Measurements from ENCODE around the gene FAM98B.

Gene FAM98B

DNA sequence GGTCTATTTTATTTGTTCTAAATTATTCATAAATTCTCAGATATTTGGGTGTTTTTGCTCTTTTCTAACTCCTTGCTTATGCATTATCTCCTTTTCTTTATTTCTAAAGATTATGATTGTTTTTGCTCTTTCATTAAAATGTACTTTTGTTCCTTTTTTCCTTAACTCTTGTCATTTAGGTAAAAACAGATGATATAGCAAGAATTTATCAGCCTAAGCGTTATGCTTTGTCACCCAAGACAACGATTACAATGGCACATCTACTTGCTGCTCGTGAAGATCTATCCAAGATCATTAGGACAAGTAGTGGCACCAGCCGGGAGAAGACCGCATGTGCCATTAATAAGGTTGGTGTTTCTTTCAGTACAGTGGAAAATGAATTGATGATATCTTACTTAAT, 27.2 kb downstream of the FAM98B start:
- Histone ChIP-seq H3K27me3 (ENCODE audit: control insufficient read depth in 1 of 2, insufficient read depth in 1 of 2, low read length in 2 of 2) (no peaks in the 10 kb centered on the region), H2AK5ac (ENCODE audit: low read length, severe bottlenecking) (no peak overlapping the region), H3K9me3 (ENCODE audit: control insufficient read depth, low read length) (no peaks in the 10 kb centered on the region), H2AFZ (ENCODE audit: low read depth, low read length) (no peak overlapping the region), H3K79me1 (replicated peaks; ENCODE audit: low read length, poor library complexity, severe bottlenecking) (peaks cover 4% of the 10 kb centered on the region), H2BK15ac (ENCODE audit: low read depth, poor library complexity, severe bottlenecking) (no peak overlapping the region), H3K36me3 (ENCODE audit: control insufficient read depth in 1 of 2, insufficient read depth in 2 of 2, low read depth in 1 of 2, low read length in 2 of 2) (peaks cover 3 to 33% of the 10 kb centered on the region in 2 experiments), H3K4me2 (ENCODE audit: low read length, poor library complexity, severe bottlenecking) (no peak overlapping the region), H4K91ac (ENCODE audit: low read length) (no peak overlapping the region), H3K23ac (ENCODE audit: low read length in 2 of 2) (no peak overlapping the region), H3K9ac (ENCODE audit: low read length) (no peak overlapping the region), H3K4me1 (ENCODE audit: control insufficient read depth, insufficient read depth, low read depth, low read length) (peaks cover 2% of the 10 kb centered on the region), H3K18ac (ENCODE audit: low read depth in 1 of 2, low read length in 2 of 2) (no peak overlapping the region), H4K8ac (ENCODE audit: low read length) (no peak overlapping the region), H3K4me3 (ENCODE audit: insufficient read depth in 1 of 2, low read depth in 1 of 2, low read length in 2 of 2) (no peak overlapping the region), H3K4ac (ENCODE audit: low read depth in 1 of 2, low read length in 2 of 2) (no peak overlapping the region), H2BK12ac (ENCODE audit: low read length in 2 of 2) (no peak overlapping the region), H3K14ac (ENCODE audit: low read length in 2 of 2) (no peak overlapping the region), H2BK5ac (ENCODE audit: low read depth, low read length, poor library complexity, severe bottlenecking) (no peak overlapping the region), H2BK120ac (ENCODE audit: low read depth, low read length) (no peak overlapping the region), H3K27ac (ENCODE audit: low read length, poor library complexity, severe bottlenecking) (no peak overlapping the region)
- 97% methylated on average over 5 of the region's 5 CpGs for WGBS
- DNase-seq: no peak

DNA sequence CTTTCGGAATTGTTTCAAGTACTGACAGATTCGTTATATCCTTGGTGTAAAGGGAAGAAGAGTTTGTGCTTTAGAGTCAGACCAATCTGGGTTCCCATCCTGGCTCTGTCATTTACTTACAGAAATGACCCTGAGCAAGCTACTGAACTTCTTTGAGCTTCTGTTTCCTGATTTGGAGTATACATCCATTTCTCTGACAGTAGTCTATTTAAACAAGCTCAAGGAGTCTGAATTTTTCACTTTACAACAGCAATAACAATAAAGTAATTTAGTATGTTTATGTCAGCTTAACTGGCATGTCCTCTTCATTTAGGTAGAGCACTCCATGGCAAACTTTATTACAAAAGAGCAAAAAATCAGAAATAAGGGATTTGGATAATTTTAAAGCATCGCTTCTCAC, 27.8 kb downstream of the FAM98B start:
- H3K4me3 ChIP-seq (ENCODE audit: insufficient read depth in 1 of 2, low read depth in 1 of 2, low read length in 2 of 2): no peak overlapping the region
- no peak overlapping the region for H4K91ac ChIP-seq (ENCODE audit: low read length)
- H3K9ac ChIP-seq (ENCODE audit: low read length): no peak overlapping the region
- no peak overlapping the region for H2AFZ ChIP-seq (ENCODE audit: low read depth, low read length)
- DNase-seq: no peak
- H4K8ac ChIP-seq (ENCODE audit: low read length): no peak overlapping the region
- H3K36me3 ChIP-seq (ENCODE audit: control insufficient read depth in 1 of 2, insufficient read depth in 2 of 2, low read depth in 1 of 2, low read length in 2 of 2): peaks cover 2 to 38% of the 10 kb centered on the region in 2 experiments
- H3K27ac ChIP-seq (ENCODE audit: low read length, poor library complexity, severe bottlenecking): no peak overlapping the region
- no peak overlapping the region for H3K4me2 ChIP-seq (ENCODE audit: low read length, poor library complexity, severe bottlenecking)
- H3K4me1 ChIP-seq (ENCODE audit: control insufficient read depth, insufficient read depth, low read depth, low read length): peaks cover 2% of the 10 kb centered on the region
- H2BK5ac ChIP-seq (ENCODE audit: low read depth, low read length, poor library complexity, severe bottlenecking): no peak overlapping the region
- no peak overlapping the region for H3K18ac ChIP-seq (ENCODE audit: low read depth in 1 of 2, low read length in 2 of 2)
- H2BK15ac ChIP-seq (ENCODE audit: low read depth, poor library complexity, severe bottlenecking): no peak overlapping the region
- H2BK12ac ChIP-seq (ENCODE audit: low read length in 2 of 2): no peak overlapping the region
- H3K14ac ChIP-seq (ENCODE audit: low read length in 2 of 2): no peak overlapping the region
- H3K23ac ChIP-seq (ENCODE audit: low read length in 2 of 2): no peak overlapping the region
- H2BK120ac ChIP-seq (ENCODE audit: low read depth, low read length): no peak overlapping the region
- H2AK5ac ChIP-seq (ENCODE audit: low read length, severe bottlenecking): no peak overlapping the region
- no peaks in the 10 kb centered on the region for H3K9me3 ChIP-seq (ENCODE audit: control insufficient read depth, low read length)
- H3K4ac ChIP-seq (ENCODE audit: low read depth in 1 of 2, low read length in 2 of 2): no peak overlapping the region
- no peaks in the 10 kb centered on the region for H3K27me3 ChIP-seq (ENCODE audit: control insufficient read depth in 1 of 2, insufficient read depth in 1 of 2, low read length in 2 of 2)
- H3K79me1 ChIP-seq (replicated peaks; ENCODE audit: low read length, poor library complexity, severe bottlenecking): peaks cover 4% of the 10 kb centered on the region
- 94% methylated on average over 2 of the region's 3 CpGs for WGBS

DNA sequence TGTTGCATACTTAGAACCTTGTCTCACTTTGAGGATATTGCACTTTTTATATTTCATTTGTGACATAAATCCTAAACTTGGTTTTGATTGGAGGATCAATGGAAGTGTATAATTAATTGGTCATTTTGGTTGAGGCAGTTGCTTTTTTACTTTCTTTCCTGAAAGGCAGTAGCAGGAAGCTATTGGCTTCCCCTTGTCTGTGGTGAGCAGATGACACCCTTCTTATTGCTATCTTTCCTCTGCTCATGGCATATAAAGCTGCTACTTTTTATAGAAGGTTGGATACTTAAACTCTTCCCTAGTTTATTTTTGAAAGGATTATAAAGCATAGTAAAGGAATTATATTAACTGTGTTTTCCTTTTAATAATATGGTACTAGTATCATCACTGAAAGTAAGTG, 28.6 kb downstream of the FAM98B start:
- Histone ChIP-seq H3K4ac (ENCODE audit: low read depth in 1 of 2, low read length in 2 of 2) (no peak overlapping the region), H3K9ac (ENCODE audit: low read length) (no peak overlapping the region), H3K14ac (ENCODE audit: low read length in 2 of 2) (no peak overlapping the region), H3K27me3 (ENCODE audit: control insufficient read depth in 1 of 2, insufficient read depth in 1 of 2, low read length in 2 of 2) (no peaks in the 10 kb centered on the region), H2AK5ac (ENCODE audit: low read length, severe bottlenecking) (no peak overlapping the region), H2BK120ac (ENCODE audit: low read depth, low read length) (no peak overlapping the region), H3K79me1 (replicated peaks; ENCODE audit: low read length, poor library complexity, severe bottlenecking) (peaks cover 2% of the 10 kb centered on the region), H3K4me3 (ENCODE audit: insufficient read depth in 1 of 2, low read depth in 1 of 2, low read length in 2 of 2) (no peak overlapping the region), H3K27ac (ENCODE audit: low read length, poor library complexity, severe bottlenecking) (no peak overlapping the region), H3K36me3 (ENCODE audit: control insufficient read depth in 1 of 2, insufficient read depth in 2 of 2, low read depth in 1 of 2, low read length in 2 of 2) (peaks cover 0 to 35% of the 10 kb centered on the region in 2 experiments), H2AFZ (ENCODE audit: low read depth, low read length) (no peak overlapping the region), H3K4me2 (ENCODE audit: low read length, poor library complexity, severe bottlenecking) (no peak overlapping the region), H2BK5ac (ENCODE audit: low read depth, low read length, poor library complexity, severe bottlenecking) (no peak overlapping the region), H3K23ac (ENCODE audit: low read length in 2 of 2) (no peak overlapping the region), H4K8ac (ENCODE audit: low read length) (no peak overlapping the region), H4K91ac (ENCODE audit: low read length) (no peak overlapping the region), H3K9me3 (ENCODE audit: control insufficient read depth, low read length) (no peaks in the 10 kb centered on the region), H2BK15ac (ENCODE audit: low read depth, poor library complexity, severe bottlenecking) (no peak overlapping the region), H2BK12ac (ENCODE audit: low read length in 2 of 2) (no peak overlapping the region), H3K4me1 (ENCODE audit: control insufficient read depth, insufficient read depth, low read depth, low read length) (peaks cover 2% of the 10 kb centered on the region), H3K18ac (ENCODE audit: low read depth in 1 of 2, low read length in 2 of 2) (no peak overlapping the region)
- no peak for DNase-seq

DNA sequence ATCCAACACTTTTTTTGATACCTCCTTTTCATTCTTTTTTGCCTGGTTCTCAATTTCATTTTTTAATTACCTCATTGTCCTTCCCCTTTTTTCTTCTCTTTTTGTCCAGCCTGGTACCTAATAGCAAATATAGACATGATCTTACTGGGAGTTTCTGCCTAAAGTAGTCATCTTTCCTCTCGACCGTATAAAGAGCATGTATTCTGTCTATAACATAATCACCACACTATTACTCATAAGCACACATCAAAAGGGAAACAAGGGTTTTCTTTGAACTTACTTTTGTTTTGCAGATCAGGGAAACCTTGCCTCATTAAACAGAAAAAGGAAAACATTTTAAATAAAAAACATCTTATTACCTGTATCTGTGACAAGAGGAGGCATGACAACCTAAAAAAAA, 33.0 kb downstream of the FAM98B start:
- WGBS: 86% methylated on average over 2 of the region's 2 CpGs
- Histone ChIP-seq H3K18ac (ENCODE audit: low read depth in 1 of 2, low read length in 2 of 2) (no peak overlapping the region), H3K4me3 (ENCODE audit: insufficient read depth in 1 of 2, low read depth in 1 of 2, low read length in 2 of 2) (no peak overlapping the region), H2AFZ (ENCODE audit: low read depth, low read length) (no peak overlapping the region), H3K79me1 (replicated peaks; ENCODE audit: low read length, poor library complexity, severe bottlenecking) (no peaks in the 10 kb centered on the region), H3K36me3 (ENCODE audit: control insufficient read depth in 1 of 2, insufficient read depth in 2 of 2, low read depth in 1 of 2, low read length in 2 of 2) (peaks cover 0 to 29% of the 10 kb centered on the region in 2 experiments), H3K27me3 (ENCODE audit: control insufficient read depth in 1 of 2, insufficient read depth in 1 of 2, low read length in 2 of 2) (no peaks in the 10 kb centered on the region), H3K9me3 (ENCODE audit: control insufficient read depth, low read length) (no peaks in the 10 kb centered on the region), H3K4me2 (ENCODE audit: low read length, poor library complexity, severe bottlenecking) (no peak overlapping the region), H2BK12ac (ENCODE audit: low read length in 2 of 2) (no peak overlapping the region), H3K23ac (ENCODE audit: low read length in 2 of 2) (no peak overlapping the region), H4K8ac (ENCODE audit: low read length) (no peak overlapping the region), H2BK120ac (ENCODE audit: low read depth, low read length) (no peak overlapping the region), H4K91ac (ENCODE audit: low read length) (no peak overlapping the region), H3K9ac (ENCODE audit: low read length) (no peak overlapping the region), H3K4ac (ENCODE audit: low read depth in 1 of 2, low read length in 2 of 2) (no peak overlapping the region), H3K27ac (ENCODE audit: low read length, poor library complexity, severe bottlenecking) (no peak overlapping the region), H2BK5ac (ENCODE audit: low read depth, low read length, poor library complexity, severe bottlenecking) (no peak overlapping the region), H2AK5ac (ENCODE audit: low read length, severe bottlenecking) (no peak overlapping the region), H3K14ac (ENCODE audit: low read length in 2 of 2) (no peak overlapping the region), H3K4me1 (ENCODE audit: control insufficient read depth, insufficient read depth, low read depth, low read length) (no peaks in the 10 kb centered on the region), H2BK15ac (ENCODE audit: low read depth, poor library complexity, severe bottlenecking) (no peak overlapping the region)
- DNase-seq: no peak

Data from mesenchymal stem cell (in vitro differentiated cells and primary cell).